Caco-2 (cell line): ENCODE results near the gene NEDD9. TPM values are rescaled to one million over a fixed set of nuclear protein-coding genes. Genes with fewer than 3 reads are reported as not detected.

Source experiments
- BruUV-seq: library from RNA; stranded (reverse); fragments of 400-500 nt; replicated peaks from 2 replicates; lab custom pipeline; 2021; lab: Mats Ljungman, UMichigan
- CTCF ChIA-PET: fragments of 300-600 bp; sonication (Branson Sonifier 250); formaldehyde crosslinking; loops from one replicate; lab custom pipeline; 2022; ENCODE audit warnings: antibody characterized with exemption; lab: Charles Lee
- POLR2A ChIA-PET: fragments of 300-600 bp; sonication (Branson Sonifier 250); formaldehyde crosslinking; loops from one replicate; lab custom pipeline; 2022; ENCODE audit warnings: antibody characterized with exemption; lab: Charles Lee
- DNase-seq, 2 experiments: peaks; one replicate each; pipeline versions ENCODE4 v3.0.0 to v3.0.0-alpha.2; 2020 to 2022
- H3K27me3 ChIP-seq: replicated peaks from 2 replicates; pipeline ENCODE4 v1.6.0; 2011; ENCODE audit warnings: low read length; ENCODE audit not compliant: control insufficient read depth, insufficient read depth
- H3K36me3 ChIP-seq: 2 replicates; pipeline ENCODE4 v1.5.1; 2011; ENCODE audit warnings: low read length; ENCODE audit not compliant: control insufficient read depth, insufficient read depth
- H3K4me1 ChIP-seq: fragments of 250-450 bp; sonication (Bioruptor Pico); 2 replicates; pipeline ENCODE4 v1.5.1; 2020; ENCODE audit warnings: mild to moderate bottlenecking
- H3K4me3 ChIP-seq: 2 replicates; pipeline ENCODE4 v1.5.1; 2011; ENCODE audit warnings: low read depth, mild to moderate bottlenecking, control low read depth, low read length
- H3K9me3 ChIP-seq: fragments of 250-450 bp; sonication (Bioruptor Pico); 2 replicates; pipeline ENCODE4 v1.5.1; 2020; ENCODE audit warnings: mild to moderate bottlenecking, moderate library complexity
- H3K27ac Mint-ChIP-seq: one replicate; pipeline ENCODE4 v1.8.0; 2022; ENCODE audit warnings: mixed read lengths; ENCODE audit not compliant: unreplicated experiment
- H3K27me3 Mint-ChIP-seq: one replicate; pipeline ENCODE4 v1.8.0; 2022; ENCODE audit warnings: mixed read lengths; ENCODE audit not compliant: insufficient read depth, unreplicated experiment
- H3K36me3 Mint-ChIP-seq: one replicate; pipeline ENCODE4 v1.8.0; 2022; ENCODE audit warnings: mild to moderate bottlenecking, mixed read lengths; ENCODE audit not compliant: insufficient read depth, unreplicated experiment
- H3K4me1 Mint-ChIP-seq: one replicate; pipeline ENCODE4 v1.8.0; 2022; ENCODE audit warnings: low read depth, mixed read lengths; ENCODE audit not compliant: unreplicated experiment
- H3K4me3 Mint-ChIP-seq: one replicate; pipeline ENCODE4 v1.8.0; 2022; ENCODE audit warnings: mild to moderate bottlenecking, moderate library complexity, mixed read lengths; ENCODE audit not compliant: unreplicated experiment
- H3K9me3 Mint-ChIP-seq: one replicate; pipeline ENCODE4 v1.8.0; 2022; ENCODE audit warnings: mixed read lengths; ENCODE audit not compliant: unreplicated experiment
- CTCF ChIP-seq, 2 experiments: fragments of 200-600 bp in 1 of 2; IDR thresholded peaks; 1 replicate in 1 of 2; 2 replicates in 1 of 2; pipeline versions ENCODE4 v1.5.1 to v1.8.0; 2011 to 2022; ENCODE audit warnings: antibody characterized with exemption in 1 of 2, control low read depth in 1 of 2, inconsistent platforms in 1 of 2, low read depth in 1 of 2, low read length in 1 of 2, mild to moderate bottlenecking in 1 of 2, moderate library complexity in 1 of 2; ENCODE audit not compliant: insufficient read depth in 1 of 2, severe bottlenecking in 1 of 2, unreplicated experiment in 1 of 2
- intact Hi-C: fragments of 100-400 bp; cut with micrococcal nuclease; formaldehyde crosslinking; loops from one replicate; pipeline ENCODE4 v1.10.0; 2022; ENCODE audit not compliant: unreplicated experiment
- total RNA-seq: library from RNA; stranded (reverse); gene quantifications from 2 replicates; pipeline ENCODE4 v1.2.3, GENCODE V29; 2022

The NEDD9 gene
- total RNA-seq, 1 experiment from 2014 or later: 36.2 TPM

- no peak for DNase-seq
- Mint-ChIP-seq H3K27ac (no peak overlapping the region), H3K4me1 (peaks cover 23% of the 10 kb centered on the region), H3K27me3 (no peaks in the 10 kb centered on the region), H3K36me3 (peaks cover 87% of the 10 kb centered on the region), H3K4me3 (no peak overlapping the region), H3K9me3 (no peaks in the 10 kb centered on the region)
- H3K27me3 ChIP-seq: no peaks in the 10 kb centered on the region
- POLR2A ChIA-PET: no interaction called here
- H3K9me3 ChIP-seq: no peaks in the 10 kb centered on the region
- CTCF ChIA-PET: no interaction called here
- no peaks in the 10 kb centered on the region; the same call in 1 of the 2 replicates for H3K36me3 ChIP-seq
- H3K4me1 ChIP-seq: peaks cover 18% of the 10 kb centered on the region
- no peak overlapping the region for H3K4me3 ChIP-seq
- intact Hi-C loops: no loop called here
- BruUV-seq: no TSS peak
- no peak for TF ChIP-seq CTCF (IDR thresholded peaks at IDR 0.05; ENCODE audit: insufficient read depth in 1 of 2, low read depth in 1 of 2, low read length in 1 of 2, severe bottlenecking in 1 of 2, unreplicated experiment in 1 of 2)
Measured at GRCh38 chr6:11212664-11213063, 19.8 kb downstream of the NEDD9 start.

GRCh38 chr6:11211254-11211653 is 21.2 kb downstream of the NEDD9 start:
- TF ChIP-seq CTCF (IDR thresholded peaks at IDR 0.05; ENCODE audit: insufficient read depth in 1 of 2, low read depth in 1 of 2, low read length in 1 of 2, severe bottlenecking in 1 of 2, unreplicated experiment in 1 of 2): no peak
- Mint-ChIP-seq H3K4me3 (no peak overlapping the region), H3K9me3 (no peaks in the 10 kb centered on the region), H3K27ac (no peak overlapping the region), H3K4me1 (peaks cover 22% of the 10 kb centered on the region), H3K36me3 (peaks cover 88% of the 10 kb centered on the region), H3K27me3 (no peaks in the 10 kb centered on the region)
- Histone ChIP-seq H3K9me3 (no peaks in the 10 kb centered on the region), H3K4me1 (peaks cover 21% of the 10 kb centered on the region), H3K27me3 (no peaks in the 10 kb centered on the region), H3K4me3 (no peak overlapping the region), H3K36me3 (no peaks in the 10 kb centered on the region; the same call in 1 of the 2 replicates)
- no peak for DNase-seq
- ChIA-PET POLR2A (no interaction called here), CTCF (no interaction called here)
- no TSS peak for BruUV-seq
- intact Hi-C loops: no loop called here

GRCh38 chr6:11210386-11211138 is 21.9 kb downstream of the NEDD9 start:
- Mint-ChIP-seq H3K4me1 (peaks cover 22% of the 10 kb centered on the region), H3K4me3 (no peak overlapping the region), H3K27ac (no peak overlapping the region), H3K9me3 (no peaks in the 10 kb centered on the region), H3K36me3 (peaks cover 88% of the 10 kb centered on the region), H3K27me3 (no peaks in the 10 kb centered on the region)
- intact Hi-C loops: no loop called here
- BruUV-seq: no TSS peak
- DNase-seq: no peak
- Histone ChIP-seq H3K4me3 (no peak overlapping the region), H3K9me3 (no peaks in the 10 kb centered on the region), H3K27me3 (no peaks in the 10 kb centered on the region), H3K36me3 (no peaks in the 10 kb centered on the region; the same call in 1 of the 2 replicates), H3K4me1 (peaks cover 23% of the 10 kb centered on the region)
- ChIA-PET CTCF (no interaction called here), POLR2A (no interaction called here)
- TF ChIP-seq CTCF (IDR thresholded peaks at IDR 0.05; ENCODE audit: insufficient read depth in 1 of 2, low read depth in 1 of 2, low read length in 1 of 2, severe bottlenecking in 1 of 2, unreplicated experiment in 1 of 2): no peak
